GM23338 (cell line): ENCODE results near the gene ADPRHL1. TPM values are rescaled to one million over a fixed set of nuclear protein-coding genes. Genes with fewer than 3 reads are reported as not detected.

Experiments
- ATAC-seq: fragments of 200-7000 bp; cut with Tn5 transposase; 3 replicates; pipeline ENCODE4 v1.9.1; 2020
- DNase-seq: peaks from one replicate; pipeline ENCODE4 v3.0.0-alpha.2; 2015; ENCODE audit warnings: low spot score
- H2AFZ ChIP-seq: fragments of 200-600 bp; sonication (generic); 2 replicates; pipeline ENCODE4 v1.8.0; 2016; ENCODE audit warnings: antibody characterized with exemption, mild to moderate bottlenecking, moderate library complexity
- H3F3A ChIP-seq: fragments of 200-600 bp; sonication (generic); replicated peaks from 2 replicates; pipeline ENCODE4 v1.8.0; 2017; ENCODE audit warnings: antibody characterized with exemption, mixed run types, low read depth
- H3K27ac ChIP-seq: fragments of 200-600 bp; sonication (generic); 2 replicates; pipeline ENCODE4 v1.6.1; 2016; ENCODE audit warnings: low read depth
- H3K27me3 ChIP-seq: fragments of 200-600 bp; sonication (generic); 2 replicates; pipeline ENCODE4 v1.8.0; 2016; ENCODE audit warnings: mild to moderate bottlenecking, mixed run types, moderate library complexity; ENCODE audit not compliant: insufficient read depth
- H3K36me3 ChIP-seq: fragments of 200-600 bp; sonication (generic); 2 replicates; pipeline ENCODE4 v1.8.0; 2016; ENCODE audit warnings: mild to moderate bottlenecking; ENCODE audit not compliant: insufficient read depth
- H3K4me1 ChIP-seq: fragments of 200-600 bp; sonication (generic); 2 replicates; pipeline ENCODE4 v1.8.0; 2016; ENCODE audit warnings: mild to moderate bottlenecking, moderate library complexity; ENCODE audit not compliant: insufficient read depth
- H3K4me2 ChIP-seq: fragments of 200-600 bp; sonication (generic); 2 replicates; pipeline ENCODE4 v1.7.1; 2017; ENCODE audit warnings: mixed run types
- H3K4me3 ChIP-seq: fragments of 200-600 bp; sonication (generic); 2 replicates; pipeline ENCODE4 v1.6.1; 2016; ENCODE audit warnings: mixed run types
- H3K79me2 ChIP-seq: fragments of 200-600 bp; sonication (generic); replicated peaks from 2 replicates; pipeline ENCODE4 v1.8.0; 2017; ENCODE audit warnings: mild to moderate bottlenecking; ENCODE audit not compliant: insufficient read depth
- H3K9me2 ChIP-seq: fragments of 200-600 bp; sonication (generic); 2 replicates; pipeline ENCODE4 v1.8.0; 2017; ENCODE audit not compliant: insufficient read depth
- H4K20me1 ChIP-seq: fragments of 200-600 bp; sonication (generic); replicated peaks from 2 replicates; pipeline ENCODE4 v1.8.0; 2017; ENCODE audit warnings: mild to moderate bottlenecking; ENCODE audit not compliant: insufficient read depth
- H3K27ac Mint-ChIP-seq: 2 replicates; pipeline ENCODE4 v1.8.0; 2020; ENCODE audit warnings: inconsistent platforms, mild to moderate bottlenecking, moderate library complexity, mixed read lengths
- H3K27me3 Mint-ChIP-seq: 3 replicates; pipeline ENCODE4 v1.8.0; 2022; ENCODE audit warnings: low read depth, mild to moderate bottlenecking, moderate library complexity, mixed read lengths, inconsistent platforms; ENCODE audit not compliant: insufficient read depth, poor library complexity
- H3K36me3 Mint-ChIP-seq: 3 replicates; pipeline ENCODE4 v1.8.0; 2021; ENCODE audit warnings: low read depth, mild to moderate bottlenecking, inconsistent platforms, moderate library complexity, mixed read lengths
- H3K4me1 Mint-ChIP-seq: 3 replicates; pipeline ENCODE4 v1.8.0; 2020; ENCODE audit warnings: mild to moderate bottlenecking, inconsistent platforms, mixed read lengths
- H3K4me3 Mint-ChIP-seq: 3 replicates; pipeline ENCODE4 v1.8.0; 2021; ENCODE audit warnings: moderate library complexity, mild to moderate bottlenecking, inconsistent platforms, mixed read lengths
- H3K9me3 Mint-ChIP-seq: 3 replicates; pipeline ENCODE4 v1.8.0; 2020; ENCODE audit warnings: moderate library complexity, mild to moderate bottlenecking, inconsistent platforms, mixed read lengths
- CTCF ChIP-seq, 2 experiments: fragments of 200-600 bp in 1 of 2; sonication (generic) in 1 of 2; conservative IDR thresholded peaks; 2 replicates each; pipeline versions ENCODE4 v1.5.1 to v1.6.1; 2016 to 2017; ENCODE audit warnings: antibody characterized with exemption in 2 of 2, low read depth in 2 of 2, mild to moderate bottlenecking in 2 of 2, moderate library complexity in 1 of 2
- EZH2 ChIP-seq: fragments of 200-600 bp; sonication (generic); IDR thresholded peaks from one replicate; pipeline ENCODE4 v1.8.0; 2017; ENCODE audit warnings: antibody characterized with exemption, mild to moderate bottlenecking, low read depth; ENCODE audit not compliant: unreplicated experiment
- EZH2phosphoT487 ChIP-seq: fragments of 200-600 bp; sonication (generic); IDR thresholded peaks from one replicate; pipeline ENCODE4 v1.8.1; 2018; ENCODE audit warnings: antibody characterized with exemption; ENCODE audit not compliant: unreplicated experiment
- JUNB ChIP-seq: IDR thresholded peaks from one replicate; pipeline ENCODE4 v1.6.1; 2016; ENCODE audit warnings: antibody characterized with exemption; ENCODE audit not compliant: unreplicated experiment
- NANOG ChIP-seq: IDR thresholded peaks from 2 replicates; pipeline ENCODE4 v1.6.1; 2016; ENCODE audit warnings: antibody characterized with exemption, borderline replicate concordance
- POLR2AphosphoS5 ChIP-seq: IDR thresholded peaks from 2 replicates; pipeline ENCODE4 v1.6.1; 2016; ENCODE audit warnings: antibody characterized with exemption, low read depth
- REST ChIP-seq: IDR thresholded peaks from one replicate; pipeline ENCODE4 v1.6.1; 2018; ENCODE audit warnings: antibody characterized with exemption; ENCODE audit not compliant: unreplicated experiment
- STAT1 ChIP-seq: IDR thresholded peaks from one replicate; pipeline ENCODE4 v1.6.1; 2016; ENCODE audit warnings: antibody characterized with exemption; ENCODE audit not compliant: unreplicated experiment
- polyA plus RNA-seq: library from polyadenylated mRNA; unstranded; fragments of >200 nt; fragmentation: Nextera tagmentation; extraction: Ambion mirVana; gene quantifications from 2 replicates; pipeline ENCODE4 v1.2.1, GENCODE V29; 2016
- total RNA-seq: library from RNA; depleted of rRNA; stranded (reverse); fragments of >200 nt; shearing (Covaris generic); gene quantifications from 2 replicates; pipeline ENCODE4 v1.2.3, GENCODE V29; 2014

ADPRHL1 gene
- total and polyA plus RNA-seq, 2 experiments from 2014 or later, result 0.80 to 1.0 TPM

GRCh38 chr13:113445791-113446487 lies 7.3 kb downstream of the ADPRHL1 start:
- no peaks in the 10 kb centered on the region for H3K4me1 ChIP-seq
- peaks cover 20% of the 10 kb centered on the region for H3K36me3 Mint-ChIP-seq
- no peaks in the 10 kb centered on the region for H3K9me2 ChIP-seq
- no peak overlapping the region for H3K27ac Mint-ChIP-seq
- ATAC-seq (peak; percentile 10; the same call in 1 of the 3 replicates), DNase-seq (no peak)
- H2AFZ ChIP-seq, result no peak overlapping the region
- peaks cover 7% of the 10 kb centered on the region for H3K27me3 Mint-ChIP-seq
- no peak overlapping the region for H3K4me3 ChIP-seq
- no peak overlapping the region for H3K4me3 Mint-ChIP-seq
- H3K27me3 ChIP-seq, result no peaks in the 10 kb centered on the region
- peaks cover 11% of the 10 kb centered on the region; the same call in 1 of the 2 replicates for H3F3A ChIP-seq
- H3K36me3 ChIP-seq, result no peaks in the 10 kb centered on the region
- no peaks in the 10 kb centered on the region for H3K79me2 ChIP-seq
- TF ChIP-seq NANOG, result no peak
- TF ChIP-seq REST, result no peak
- no peak for TF ChIP-seq JUNB
- H4K20me1 ChIP-seq, result no peaks in the 10 kb centered on the region
- no peak overlapping the region for H3K27ac ChIP-seq
- H3K4me1 Mint-ChIP-seq, result peaks cover 4% of the 10 kb centered on the region; the same call in 1 of the 3 replicates
- no peak overlapping the region for H3K4me2 ChIP-seq
- H3K9me3 Mint-ChIP-seq, result no peaks in the 10 kb centered on the region; the same call in 2 of the 3 replicates

DNA sequence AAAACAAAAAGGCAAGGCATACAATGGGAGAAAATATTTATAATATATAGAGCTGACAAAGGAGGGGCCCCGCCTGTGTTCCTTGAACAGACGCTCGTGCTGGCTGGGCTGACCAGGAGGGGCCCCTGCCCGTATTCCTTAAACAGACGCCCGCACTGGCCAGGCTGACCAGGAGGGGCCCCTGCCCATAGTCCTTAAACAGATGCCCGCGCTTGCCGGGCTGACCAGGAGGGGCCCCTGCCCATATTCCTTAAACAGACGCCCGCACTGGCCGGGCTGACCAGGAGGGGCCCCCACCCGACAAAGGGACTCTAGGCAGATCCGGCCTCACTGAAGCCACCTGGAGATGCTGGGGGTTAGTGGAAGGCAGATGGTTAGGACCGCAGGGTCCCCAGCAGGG lies 9.3 kb downstream of the ADPRHL1 start:
- no peak for DNase-seq
- Histone ChIP-seq H2AFZ (no peak overlapping the region), H4K20me1 (no peaks in the 10 kb centered on the region), H3K4me3 (no peak overlapping the region), H3K9me2 (no peaks in the 10 kb centered on the region), H3K27me3 (no peaks in the 10 kb centered on the region), H3K4me1 (no peaks in the 10 kb centered on the region), H3K4me2 (no peak overlapping the region), H3K79me2 (no peaks in the 10 kb centered on the region), H3K36me3 (no peaks in the 10 kb centered on the region), H3F3A (peaks cover 6% of the 10 kb centered on the region; the same call in 1 of the 2 replicates), H3K27ac (no peak overlapping the region)
- Mint-ChIP-seq H3K27ac (no peak overlapping the region; the same call in 1 of the 2 replicates), H3K27me3 (peaks cover 7% of the 10 kb centered on the region), H3K4me3 (no peak overlapping the region), H3K36me3 (peaks cover 20% of the 10 kb centered on the region), H3K9me3 (no peaks in the 10 kb centered on the region; the same call in 2 of the 3 replicates), H3K4me1 (0 out of 3 replicates have a peak, but pooled peaks cover 4% of the 10 kb centered on the region)
- TF ChIP-seq EZH2 (no peak), STAT1 (no peak), REST (no peak), POLR2AphosphoS5 (no peak), EZH2phosphoT487 (no peak), CTCF (conservative IDR thresholded peaks at IDR 0.05; ENCODE audit: low read depth in 2 of 2) (no peak)
- ATAC-seq, result 0 out of 3 replicates have a peak, but pooled peaks have one; percentile 14
